Activated effector memory CD4-positive, alpha-beta T cell treated with Interleukin-2 at 50 U/mL for 16 hours (primary cell): ENCODE measurements around the gene ARMC9.
"Not testable (repeated sequence)": the region's sequence is repeated elsewhere in the genome, so short reads cannot be mapped to it uniquely, and the experiment has no call there.

ENCODE experiments used
- DNase-seq: peaks from one replicate; pipeline ENCODE4 v3.0.0-alpha.2; 2020

Gene ARMC9

GRCh38 chr2:231405601-231406367 is 207.4 kb downstream of the ARMC9 start:
- not testable (repeated sequence) for DNase-seq

GRCh38 chr2:231407686-231408085 is 209.3 kb downstream of the ARMC9 start:
- DNase-seq = not testable (repeated sequence)

GRCh38 chr2:231408304-231408703 is 209.9 kb downstream of the ARMC9 start:
- not testable (repeated sequence) for DNase-seq

GRCh38 chr2:231409776-231410175 is 211.3 kb downstream of the ARMC9 start:
- DNase-seq = no peak

GRCh38 chr2:231410293-231411004 is 212.0 kb downstream of the ARMC9 start:
- no peak for DNase-seq

- DNase-seq = no peak
Measured at GRCh38 chr2:231411237-231411636, 212.8 kb downstream of the ARMC9 start.

GRCh38 chr2:231411831-231412617 is 213.6 kb downstream of the ARMC9 start:
- no peak for DNase-seq

GRCh38 chr2:231412618-231412963 is 214.2 kb downstream of the ARMC9 start:
- DNase-seq = no peak

- DNase-seq = no peak
Measured at GRCh38 chr2:231413456-231413855, 215.0 kb downstream of the ARMC9 start.

- no peak for DNase-seq
Measured at GRCh38 chr2:231413921-231414476, 215.6 kb downstream of the ARMC9 start.

GRCh38 chr2:231415029-231415428 is 216.6 kb downstream of the ARMC9 start:
- no peak for DNase-seq

GRCh38 chr2:231418820-231419640 is 220.6 kb downstream of the ARMC9 start:
- DNase-seq = no peak

- DNase-seq = no peak
Measured at GRCh38 chr2:231421051-231421580, 222.7 kb downstream of the ARMC9 start.

GRCh38 chr2:231422056-231422455 is 223.6 kb downstream of the ARMC9 start:
- no peak for DNase-seq

- no peak for DNase-seq
Measured at GRCh38 chr2:231423176-231423575, 224.7 kb downstream of the ARMC9 start.
